CD14-positive monocyte (primary cell): ENCODE measurements around the gene ANO7. TPM values are rescaled to one million over a fixed set of nuclear protein-coding genes. Genes with fewer than 3 reads are reported as not detected.

ENCODE experiments used
- DNase-seq, 3 donors: peaks; one replicate each; pipeline ENCODE4 v3.0.0-alpha.2; 2011 to 2022
- H2AFZ ChIP-seq: 2 replicates; pipeline ENCODE4 v1.6.0; 2012; ENCODE audit warnings: mild to moderate bottlenecking, low read depth, low read length, inconsistent platforms; ENCODE audit not compliant: insufficient read depth, poor library complexity, severe bottlenecking
- H3K27ac ChIP-seq, 2 donors: 1 replicate in 1 of 2; 2 replicates in 1 of 2; pipeline ENCODE4 v1.5.1; 2012 to 2013; ENCODE audit warnings: low read length in 2 of 2, control low read depth in 1 of 2, inconsistent platforms in 1 of 2, low read depth in 1 of 2, mild to moderate bottlenecking in 1 of 2
- H3K27me3 ChIP-seq, 2 donors: one replicate each; pipeline versions ENCODE4 v1.6.0 to v1.6.1; 2011 to 2013; ENCODE audit warnings: low read length in 2 of 2; ENCODE audit not compliant: control insufficient read depth in 2 of 2, insufficient read depth in 2 of 2
- H3K36me3 ChIP-seq, 2 donors: replicated peaks in 1 of 2; 1 replicate in 1 of 2; 2 replicates in 1 of 2; pipeline versions ENCODE4 v1.5.1 to v1.6.1; 2012 to 2013; ENCODE audit warnings: low read length in 2 of 2, control low read depth in 1 of 2, inconsistent platforms in 1 of 2, mild to moderate bottlenecking in 1 of 2; ENCODE audit not compliant: insufficient read depth in 2 of 2, control insufficient read depth in 1 of 2
- H3K4me1 ChIP-seq, 2 donors: 1 replicate in 1 of 2; 2 replicates in 1 of 2; pipeline versions ENCODE4 v1.5.1 to v1.6.1; 2012 to 2013; ENCODE audit warnings: low read length in 2 of 2, control low read depth in 1 of 2, inconsistent platforms in 1 of 2, mild to moderate bottlenecking in 1 of 2, moderate library complexity in 1 of 2; ENCODE audit not compliant: insufficient read depth in 2 of 2, control insufficient read depth in 1 of 2
- H3K4me2 ChIP-seq: replicated peaks from 2 replicates; pipeline ENCODE3; 2012; ENCODE audit warnings: low read length, moderate library complexity, mild to moderate bottlenecking; ENCODE audit not compliant: poor library complexity, severe bottlenecking; ENCODE audit errors: extremely low read depth
- H3K4me3 ChIP-seq, 3 experiments: fragments of 200-600 bp in 1 of 3; sonication (generic) in 1 of 3; replicated peaks in 1 of 3; 1 replicate in 2 of 3; 2 replicates in 1 of 3; pipeline ENCODE4 v1.5.1; 2011 to 2013; ENCODE audit warnings: low read length in 3 of 3, mild to moderate bottlenecking in 3 of 3, control low read depth in 2 of 3, low read depth in 2 of 3, inconsistent platforms in 1 of 3, moderate library complexity in 1 of 3
- H3K79me2 ChIP-seq: 2 replicates; pipeline ENCODE4 v1.6.0; 2012; ENCODE audit warnings: mild to moderate bottlenecking, control low read depth, inconsistent platforms, low read length, moderate library complexity; ENCODE audit not compliant: insufficient read depth
- H3K9ac ChIP-seq: 2 replicates; pipeline ENCODE4 v1.6.0; 2017; ENCODE audit warnings: low read length, mild to moderate bottlenecking; ENCODE audit not compliant: insufficient read depth, poor library complexity, severe bottlenecking
- H3K9me3 ChIP-seq, 2 donors: replicated peaks in 1 of 2; 1 replicate in 1 of 2; 2 replicates in 1 of 2; pipeline versions ENCODE4 v1.5.1 to v1.6.1; 2012 to 2013; ENCODE audit warnings: low read length in 2 of 2, control low read depth in 1 of 2; ENCODE audit not compliant: control insufficient read depth in 1 of 2, insufficient read depth in 1 of 2
- H4K20me1 ChIP-seq: 2 replicates; pipeline ENCODE4 v1.6.0; 2012; ENCODE audit warnings: mild to moderate bottlenecking, low read length, control low read depth, moderate library complexity; ENCODE audit not compliant: insufficient read depth
- H3K27ac Mint-ChIP-seq, 7 donors: one replicate each; pipeline ENCODE4 v1.8.0; 2020; ENCODE audit warnings: mild to moderate bottlenecking in 7 of 7, mixed read lengths in 7 of 7, moderate library complexity in 6 of 7, inconsistent platforms in 2 of 7
- H3K27me3 Mint-ChIP-seq, 3 donors: one replicate each; pipeline ENCODE4 v1.8.0; 2021 to 2022; ENCODE audit warnings: low read depth in 3 of 3, mild to moderate bottlenecking in 3 of 3, mixed read lengths in 3 of 3, moderate library complexity in 3 of 3, inconsistent platforms in 1 of 3
- H3K36me3 Mint-ChIP-seq, 2 donors: one replicate each; pipeline ENCODE4 v1.8.0; 2020; ENCODE audit warnings: mixed read lengths in 2 of 2, inconsistent platforms in 1 of 2, mild to moderate bottlenecking in 1 of 2
- H3K4me1 Mint-ChIP-seq: one replicate; pipeline ENCODE4 v1.8.0; 2020; ENCODE audit warnings: mild to moderate bottlenecking, mixed read lengths
- H3K4me3 Mint-ChIP-seq, 2 donors: one replicate each; pipeline ENCODE4 v1.8.0; 2020; ENCODE audit warnings: mild to moderate bottlenecking in 2 of 2, mixed read lengths in 2 of 2, moderate library complexity in 1 of 2
- H3K9me3 Mint-ChIP-seq, 7 donors: one replicate each; pipeline ENCODE4 v1.8.0; 2020 to 2022; ENCODE audit warnings: mixed read lengths in 7 of 7, mild to moderate bottlenecking in 6 of 7, moderate library complexity in 6 of 7, inconsistent platforms in 2 of 7
- CTCF ChIP-seq: fragments of 200-600 bp; IDR thresholded peaks from one replicate; pipeline ENCODE4 v1.8.0; 2022; ENCODE audit warnings: antibody characterized with exemption, mild to moderate bottlenecking
- WGBS: methylation state at CpG from one replicate; pipeline ENCODE4 v1.1.5; 2013; ENCODE audit warnings: missing lambda C conversion rate; ENCODE audit not compliant: insufficient coverage; 5-methylcytosine and 5-hydroxymethylcytosine counted together
- intact Hi-C, 2 donors: fragments of 100-400 bp; cut with micrococcal nuclease; formaldehyde crosslinking; loops; one replicate each; pipeline versions ENCODE4 v1.15.0 to v1.15.1; 2023
- polyA plus RNA-seq, 3 donors: library from polyadenylated mRNA; depleted of rRNA in 1 of 3; unstranded in 2 of 3; stranded (reverse) in 1 of 3; fragments of 300-500 nt in 2 of 3; fragments of >200 nt in 1 of 3; fragmentation: Illumina TruSeq in 2 of 3; gene quantifications; 1 replicate in 2 of 3; 2 replicates in 1 of 3; pipeline ENCODE4 v1.2.3, GENCODE V29; 2012 to 2021

Gene ANO7
- polyA plus RNA-seq, 3 donors, result 0.03 TPM; not detected in 2

GRCh38 chr2:241182531-241183133 is 5.8 kb upstream of the ANO7 start:
- H3K4me1 ChIP-seq, result no peaks in the 10 kb centered on the region
- DNase-seq, result no peak
- H3K79me2 ChIP-seq, result no peaks in the 10 kb centered on the region
- H3K4me1 Mint-ChIP-seq, result no peaks in the 10 kb centered on the region
- no peak overlapping the region for H3K4me3 Mint-ChIP-seq
- 97% methylated on average over 27 of the region's 28 CpGs for WGBS
- no peak overlapping the region for H3K27ac ChIP-seq
- TF ChIP-seq CTCF, result no peak
- no peak overlapping the region for H3K27ac Mint-ChIP-seq
- H3K36me3 Mint-ChIP-seq, result peaks cover 45 to 59% of the 10 kb centered on the region in 2 donors
- no peak overlapping the region for H3K4me3 ChIP-seq
- no peaks in the 10 kb centered on the region for H4K20me1 ChIP-seq
- peaks cover 29 to 55% of the 10 kb centered on the region in 2 donors for H3K36me3 ChIP-seq
- H2AFZ ChIP-seq, result no peak overlapping the region
- H3K9me3 Mint-ChIP-seq, result peaks cover 0 to 1% (median 1%) of the 10 kb centered on the region in 7 donors
- no peak overlapping the region for H3K4me2 ChIP-seq
- no peaks in the 10 kb centered on the region for H3K9me3 ChIP-seq
- no peak overlapping the region for H3K9ac ChIP-seq
- H3K27me3 ChIP-seq, result no peaks in the 10 kb centered on the region
- intact Hi-C loops, result no loop called here
- H3K27me3 Mint-ChIP-seq, result peaks cover 0 to 2% (median 0%) of the 10 kb centered on the region in 3 donors

GRCh38 chr2:241183221-241183620 is 5.3 kb upstream of the ANO7 start:
- peaks cover 24 to 50% of the 10 kb centered on the region in 2 donors for H3K36me3 ChIP-seq
- Mint-ChIP-seq H3K4me1 (no peaks in the 10 kb centered on the region), H3K4me3 (no peak overlapping the region), H3K9me3 (peaks cover 0 to 1% (median 0%) of the 10 kb centered on the region in 7 donors), H3K27ac (peak overlapping the region in 1 of 7 donors; percentile 65), H3K36me3 (peaks cover 43 to 53% of the 10 kb centered on the region in 2 donors), H3K27me3 (peaks cover 0 to 2% (median 0%) of the 10 kb centered on the region in 3 donors)
- no peak overlapping the region for H3K9ac ChIP-seq
- no peak for TF ChIP-seq CTCF
- no peak overlapping the region for H3K27ac ChIP-seq
- H2AFZ ChIP-seq, result no peak overlapping the region
- no peaks in the 10 kb centered on the region for H3K4me1 ChIP-seq
- no peak overlapping the region for H3K4me3 ChIP-seq
- H3K27me3 ChIP-seq, result no peaks in the 10 kb centered on the region
- intact Hi-C loops, result no loop called here
- H3K79me2 ChIP-seq, result no peaks in the 10 kb centered on the region
- 88% methylated on average over 6 of the region's 9 CpGs for WGBS
- no peak for DNase-seq
- H3K9me3 ChIP-seq, result no peaks in the 10 kb centered on the region
- no peaks in the 10 kb centered on the region for H4K20me1 ChIP-seq
- H3K4me2 ChIP-seq, result no peak overlapping the region
